ENCODE measurements around the gene TRIP12. TPM values are rescaled to one million over a fixed set of nuclear protein-coding genes. Genes with fewer than 3 reads are reported as not detected.
"Not testable (repeated sequence)": the region's sequence is repeated elsewhere in the genome, so short reads cannot be mapped to it uniquely, and the experiment has no call there.

Gene TRIP12
- total RNA-seq, 1 donor from 2014 or later = 211 TPM

GRCh38 chr2:229925201-229925600 is 3.4 kb upstream of the TRIP12 start:
- no peaks in the 10 kb centered on the region for H3K27me3 ChIP-seq
- ATAC-seq (no peak), DNase-seq (no peak)
- no peak overlapping the region for H3K4me3 ChIP-seq
- intact Hi-C loops (cut with DNase I) = no loop called here
- no peaks in the 10 kb centered on the region for H3K36me3 ChIP-seq
- H3K27ac ChIP-seq = no peak overlapping the region
- H3K9me3 ChIP-seq = no peaks in the 10 kb centered on the region
- peaks cover 13% of the 10 kb centered on the region for H3K4me1 ChIP-seq
- no peak for TF ChIP-seq CTCF (IDR thresholded peaks at IDR 0.05)

DNA sequence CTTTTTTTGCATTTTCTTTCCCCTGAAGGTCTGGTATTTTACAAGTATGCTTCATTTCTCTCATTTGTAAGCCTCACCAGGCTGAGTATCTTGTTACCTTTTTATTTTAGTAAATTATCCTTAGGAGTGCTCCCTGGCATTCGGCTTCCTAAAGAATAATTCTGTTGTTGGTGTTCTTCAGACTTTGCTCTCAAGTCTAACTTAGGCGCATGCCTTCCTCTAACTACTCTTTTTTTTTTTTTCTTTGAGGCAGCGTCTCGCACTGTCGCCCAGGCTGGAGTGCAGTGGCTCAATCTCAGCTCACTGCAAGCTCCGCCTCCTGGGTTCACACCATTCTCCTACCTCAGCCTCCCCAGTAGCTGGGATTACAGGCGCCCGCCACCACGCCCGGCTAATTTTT is 2.7 kb upstream of the TRIP12 start:
- H3K27ac ChIP-seq; intact Hi-C loops (cut with DNase I); H3K27me3 ChIP-seq; ATAC-seq; H3K36me3 ChIP-seq; H3K4me3 ChIP-seq; DNase-seq; H3K9me3 ChIP-seq: not testable (repeated sequence)
- H3K4me1 ChIP-seq = peaks cover 19% of the 10 kb centered on the region

GRCh38 chr2:229922449-229923386 is 909 bp upstream of the TRIP12 start, which contains the start of gene FBXO36:
Gene FBXO36, plus strand, starts transcription at chr2:229922503. Its CDS starts 11 bp downstream, at chr2:229922514.
- Histone ChIP-seq H3K36me3 (peaks cover 6% of the 10 kb centered on the region), H3K4me1 (peaks cover 25% of the 10 kb centered on the region), H3K4me3 (peak within 1 kb of the TSS; percentile 93), H3K27ac (peak within 1 kb of the TSS; percentile 93), H3K9me3 (no peaks in the 10 kb centered on the region), H3K27me3 (no peaks in the 10 kb centered on the region)
- intact Hi-C loops (cut with DNase I) = no loop called here
- DNase-seq = peak; percentile 94
- ATAC-seq = peak; percentile 78
- no peak for TF ChIP-seq CTCF (IDR thresholded peaks at IDR 0.05)

GRCh38 chr2:229921101-229921891 is 513 bp downstream of the TRIP12 start:
- intact Hi-C loops (cut with DNase I) = no loop called here
- no peak for TF ChIP-seq CTCF (IDR thresholded peaks at IDR 0.05)
- ATAC-seq (peak; percentile 67), DNase-seq (peak; percentile 91)
- Histone ChIP-seq H3K9me3 (no peaks in the 10 kb centered on the region), H3K4me3 (peak overlapping the region; percentile 93), H3K27me3 (no peaks in the 10 kb centered on the region), H3K36me3 (peaks cover 16% of the 10 kb centered on the region), H3K27ac (peak overlapping the region; percentile 93), H3K4me1 (peaks cover 25% of the 10 kb centered on the region)

- H3K27ac ChIP-seq = peak overlapping the region; percentile 93
- ATAC-seq (no peak), DNase-seq (no peak)
- no peaks in the 10 kb centered on the region for H3K9me3 ChIP-seq
- H3K4me3 ChIP-seq = peak overlapping the region; percentile 93
- intact Hi-C loops (cut with DNase I) = no loop called here
- no peaks in the 10 kb centered on the region for H3K27me3 ChIP-seq
- peaks cover 25% of the 10 kb centered on the region for H3K4me1 ChIP-seq
- H3K36me3 ChIP-seq = peaks cover 23% of the 10 kb centered on the region
- TF ChIP-seq CTCF (IDR thresholded peaks at IDR 0.05) = no peak
Measured at GRCh38 chr2:229920011-229920641, 1.7 kb downstream of the TRIP12 start.
